PFSK-1 (cell line): ENCODE data around the gene THBD.

Source experiments
- FOXP2 ChIP-seq: optimal IDR thresholded peaks from 2 replicates; pipeline ENCODE3; 2011; ENCODE audit warnings: borderline replicate concordance, control low read depth, inconsistent platforms; ENCODE audit not compliant: insufficient read depth; ENCODE audit errors: extremely low read length, extremely low read depth
- POLR2AphosphoS5 ChIP-seq: IDR thresholded peaks from 2 replicates; pipeline ENCODE4 v1.6.1; 2012; ENCODE audit warnings: low read depth, mild to moderate bottlenecking, control low read depth, low read length, moderate library complexity
- SIN3A ChIP-seq: IDR thresholded peaks from 2 replicates; pipeline ENCODE4 v1.6.1; 2012; ENCODE audit warnings: mild to moderate bottlenecking, low read length, moderate library complexity, borderline replicate concordance; ENCODE audit not compliant: insufficient read depth
- TAF1 ChIP-seq: IDR thresholded peaks from 2 replicates; pipeline ENCODE4 v1.6.1; 2012; ENCODE audit warnings: low read length, control low read depth, borderline replicate concordance; ENCODE audit not compliant: insufficient read depth
- TF ChIP-seq, protein P1 (sequence below), 2 experiments: IDR thresholded peaks; 2 replicates each; pipeline versions ENCODE4 v1.6.1 to v1.8.0; 2011 to 2012; ENCODE audit warnings: low read depth in 2 of 2, low read length in 2 of 2, control low read depth in 1 of 2, inconsistent platforms in 1 of 2, mild to moderate bottlenecking in 1 of 2, moderate library complexity in 1 of 2; ENCODE audit not compliant: insufficient read depth in 1 of 2

DNA sequence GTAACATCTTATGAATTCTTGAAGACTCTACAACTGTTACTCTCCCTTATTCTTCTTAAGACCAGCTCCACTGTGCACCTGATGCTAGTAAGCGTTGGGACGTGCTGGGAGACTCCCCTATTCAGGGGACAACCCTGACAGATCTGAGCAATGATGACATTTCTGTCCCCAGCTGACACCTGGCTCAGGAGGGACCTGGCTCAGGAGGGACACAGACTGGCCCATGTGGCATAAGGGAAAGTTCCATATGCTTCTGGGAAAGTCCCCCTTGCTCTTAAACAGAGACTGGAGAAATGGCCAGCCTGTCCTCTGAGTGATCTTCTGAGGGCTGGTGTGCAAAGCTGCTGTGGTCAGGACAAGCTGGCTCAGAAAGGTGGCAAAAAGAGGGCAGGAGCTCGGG, 46.6 kb upstream of the THBD start:
- TF ChIP-seq TAF1 (no peak), SIN3A (no peak), POLR2AphosphoS5 (no peak), FOXP2 (no peak)
- TF ChIP-seq, protein P1, sequence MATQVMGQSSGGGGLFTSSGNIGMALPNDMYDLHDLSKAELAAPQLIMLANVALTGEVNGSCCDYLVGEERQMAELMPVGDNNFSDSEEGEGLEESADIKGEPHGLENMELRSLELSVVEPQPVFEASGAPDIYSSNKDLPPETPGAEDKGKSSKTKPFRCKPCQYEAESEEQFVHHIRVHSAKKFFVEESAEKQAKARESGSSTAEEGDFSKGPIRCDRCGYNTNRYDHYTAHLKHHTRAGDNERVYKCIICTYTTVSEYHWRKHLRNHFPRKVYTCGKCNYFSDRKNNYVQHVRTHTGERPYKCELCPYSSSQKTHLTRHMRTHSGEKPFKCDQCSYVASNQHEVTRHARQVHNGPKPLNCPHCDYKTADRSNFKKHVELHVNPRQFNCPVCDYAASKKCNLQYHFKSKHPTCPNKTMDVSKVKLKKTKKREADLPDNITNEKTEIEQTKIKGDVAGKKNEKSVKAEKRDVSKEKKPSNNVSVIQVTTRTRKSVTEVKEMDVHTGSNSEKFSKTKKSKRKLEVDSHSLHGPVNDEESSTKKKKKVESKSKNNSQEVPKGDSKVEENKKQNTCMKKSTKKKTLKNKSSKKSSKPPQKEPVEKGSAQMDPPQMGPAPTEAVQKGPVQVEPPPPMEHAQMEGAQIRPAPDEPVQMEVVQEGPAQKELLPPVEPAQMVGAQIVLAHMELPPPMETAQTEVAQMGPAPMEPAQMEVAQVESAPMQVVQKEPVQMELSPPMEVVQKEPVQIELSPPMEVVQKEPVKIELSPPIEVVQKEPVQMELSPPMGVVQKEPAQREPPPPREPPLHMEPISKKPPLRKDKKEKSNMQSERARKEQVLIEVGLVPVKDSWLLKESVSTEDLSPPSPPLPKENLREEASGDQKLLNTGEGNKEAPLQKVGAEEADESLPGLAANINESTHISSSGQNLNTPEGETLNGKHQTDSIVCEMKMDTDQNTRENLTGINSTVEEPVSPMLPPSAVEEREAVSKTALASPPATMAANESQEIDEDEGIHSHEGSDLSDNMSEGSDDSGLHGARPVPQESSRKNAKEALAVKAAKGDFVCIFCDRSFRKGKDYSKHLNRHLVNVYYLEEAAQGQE (IDR thresholded peaks at IDR 0.05; ENCODE audit: insufficient read depth in 1 of 2, low read depth in 2 of 2, low read length in 2 of 2) = no peak
